ENCODE measurements around the gene DGCR6.

- TF ChIP-seq, protein P1, sequence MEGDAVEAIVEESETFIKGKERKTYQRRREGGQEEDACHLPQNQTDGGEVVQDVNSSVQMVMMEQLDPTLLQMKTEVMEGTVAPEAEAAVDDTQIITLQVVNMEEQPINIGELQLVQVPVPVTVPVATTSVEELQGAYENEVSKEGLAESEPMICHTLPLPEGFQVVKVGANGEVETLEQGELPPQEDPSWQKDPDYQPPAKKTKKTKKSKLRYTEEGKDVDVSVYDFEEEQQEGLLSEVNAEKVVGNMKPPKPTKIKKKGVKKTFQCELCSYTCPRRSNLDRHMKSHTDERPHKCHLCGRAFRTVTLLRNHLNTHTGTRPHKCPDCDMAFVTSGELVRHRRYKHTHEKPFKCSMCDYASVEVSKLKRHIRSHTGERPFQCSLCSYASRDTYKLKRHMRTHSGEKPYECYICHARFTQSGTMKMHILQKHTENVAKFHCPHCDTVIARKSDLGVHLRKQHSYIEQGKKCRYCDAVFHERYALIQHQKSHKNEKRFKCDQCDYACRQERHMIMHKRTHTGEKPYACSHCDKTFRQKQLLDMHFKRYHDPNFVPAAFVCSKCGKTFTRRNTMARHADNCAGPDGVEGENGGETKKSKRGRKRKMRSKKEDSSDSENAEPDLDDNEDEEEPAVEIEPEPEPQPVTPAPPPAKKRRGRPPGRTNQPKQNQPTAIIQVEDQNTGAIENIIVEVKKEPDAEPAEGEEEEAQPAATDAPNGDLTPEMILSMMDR (IDR thresholded peaks at IDR 0.05): no peak
- TF ChIP-seq POLR2A (IDR thresholded peaks at IDR 0.05): no peak
Measured at GRCh38 chr22:18927573-18927972, 21.5 kb downstream of the DGCR6 start.
